Neuron (in vitro differentiated cells): ENCODE data around the gene ZCCHC9.
"Not testable (repeated sequence)": the region's sequence is repeated elsewhere in the genome, so short reads cannot be mapped to it uniquely, and the experiment has no call there.

Source experiments
- H2AFZ ChIP-seq: one replicate; pipeline ENCODE4 v1.6.1; 2013; ENCODE audit warnings: low read depth, mild to moderate bottlenecking, inconsistent platforms, low read length, moderate library complexity
- H3K27me3 ChIP-seq: one replicate; pipeline ENCODE4 v1.6.1; 2013; ENCODE audit warnings: low read length; ENCODE audit not compliant: insufficient read depth
- H3K36me3 ChIP-seq: one replicate; pipeline ENCODE4 v1.6.1; 2013; ENCODE audit warnings: low read length; ENCODE audit not compliant: insufficient read depth
- H3K4me1 ChIP-seq: one replicate; pipeline ENCODE4 v1.6.1; 2013; ENCODE audit warnings: low read length; ENCODE audit not compliant: insufficient read depth
- H3K4me3 ChIP-seq: 2 replicates; pipeline ENCODE4 v1.5.1; 2013; ENCODE audit warnings: mild to moderate bottlenecking, low read length, moderate library complexity
- H3K9me3 ChIP-seq: one replicate; pipeline ENCODE4 v1.6.1; 2013; ENCODE audit warnings: low read length

ZCCHC9 gene, protein sequence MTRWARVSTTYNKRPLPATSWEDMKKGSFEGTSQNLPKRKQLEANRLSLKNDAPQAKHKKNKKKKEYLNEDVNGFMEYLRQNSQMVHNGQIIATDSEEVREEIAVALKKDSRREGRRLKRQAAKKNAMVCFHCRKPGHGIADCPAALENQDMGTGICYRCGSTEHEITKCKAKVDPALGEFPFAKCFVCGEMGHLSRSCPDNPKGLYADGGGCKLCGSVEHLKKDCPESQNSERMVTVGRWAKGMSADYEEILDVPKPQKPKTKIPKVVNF

DNA sequence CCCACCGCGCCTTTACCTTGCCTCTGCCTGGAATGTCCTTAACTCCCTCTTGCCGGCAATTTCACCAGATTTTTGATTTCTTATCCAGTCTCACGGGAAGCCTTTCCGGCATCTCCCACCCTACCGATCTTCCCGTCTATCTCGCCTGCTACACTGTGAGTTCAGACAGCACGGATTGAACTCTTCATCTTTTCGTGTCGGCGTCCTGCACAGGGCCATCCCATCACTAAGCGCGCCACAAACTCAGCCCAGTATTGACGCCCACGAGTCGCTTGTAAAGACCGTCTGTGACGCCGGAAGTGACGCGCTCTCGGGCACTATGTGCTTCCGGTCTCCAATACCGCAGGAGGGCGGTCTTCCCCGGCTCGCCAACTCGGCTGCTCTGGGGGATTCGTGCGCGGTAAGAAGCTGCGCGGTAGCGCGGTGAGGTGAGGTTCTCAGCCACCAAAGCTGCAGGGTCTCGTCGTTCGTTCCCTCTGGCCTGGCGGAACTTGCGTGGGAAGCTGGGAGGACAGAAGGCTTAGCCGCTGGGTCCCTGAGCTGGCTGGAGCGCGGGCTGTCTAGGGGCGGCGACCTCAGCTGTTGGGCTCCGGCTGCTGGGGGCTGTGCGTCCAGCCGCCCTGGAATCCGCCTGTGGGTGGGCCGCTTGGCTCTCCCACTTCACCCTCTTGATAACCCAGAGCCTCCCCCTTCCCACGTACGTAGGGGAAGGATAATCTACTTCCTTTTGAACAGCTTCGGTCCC lies at the start of gene ZCCHC9:
ZCCHC9 (plus strand) TSS at position 317 of the 745 bp plus-strand sequence. CDS start 3,171 bp downstream, outside the sequence.
- H3K9me3 ChIP-seq, result no peaks in the 10 kb centered on the region
- H2AFZ ChIP-seq, result peak within 1 kb of the TSS; percentile 45
- peaks cover 13% of the 10 kb centered on the region for H3K4me1 ChIP-seq
- H3K36me3 ChIP-seq, result peaks cover 10% of the 10 kb centered on the region
- H3K4me3 ChIP-seq, result peak within 1 kb of the TSS; percentile 84
- no peaks in the 10 kb centered on the region for H3K27me3 ChIP-seq

DNA sequence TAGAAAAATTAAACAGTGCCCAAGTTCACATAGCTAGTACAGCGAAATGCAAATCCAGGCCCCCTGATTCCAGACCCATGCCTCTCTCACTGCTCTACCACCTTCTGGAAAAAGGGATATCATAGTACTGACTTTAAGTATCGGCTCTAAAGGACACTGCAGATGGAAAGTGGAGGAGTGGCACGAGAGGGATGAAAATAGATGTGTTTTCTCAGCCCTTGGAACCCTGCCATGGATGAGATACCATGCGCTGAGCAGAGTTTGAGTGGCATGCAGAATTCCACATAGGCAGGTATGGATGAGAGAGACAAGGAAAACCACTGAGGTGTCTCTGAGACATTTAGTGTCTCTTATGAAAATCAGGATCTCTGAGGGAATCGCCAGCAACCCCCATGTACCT lies 49.5 kb upstream of the ZCCHC9 start:
- H3K4me1 ChIP-seq, result no peaks in the 10 kb centered on the region
- no peak overlapping the region for H2AFZ ChIP-seq
- H3K4me3 ChIP-seq, result no peak overlapping the region
- no peaks in the 10 kb centered on the region for H3K27me3 ChIP-seq
- no peaks in the 10 kb centered on the region for H3K36me3 ChIP-seq
- peaks cover 4% of the 10 kb centered on the region for H3K9me3 ChIP-seq

DNA sequence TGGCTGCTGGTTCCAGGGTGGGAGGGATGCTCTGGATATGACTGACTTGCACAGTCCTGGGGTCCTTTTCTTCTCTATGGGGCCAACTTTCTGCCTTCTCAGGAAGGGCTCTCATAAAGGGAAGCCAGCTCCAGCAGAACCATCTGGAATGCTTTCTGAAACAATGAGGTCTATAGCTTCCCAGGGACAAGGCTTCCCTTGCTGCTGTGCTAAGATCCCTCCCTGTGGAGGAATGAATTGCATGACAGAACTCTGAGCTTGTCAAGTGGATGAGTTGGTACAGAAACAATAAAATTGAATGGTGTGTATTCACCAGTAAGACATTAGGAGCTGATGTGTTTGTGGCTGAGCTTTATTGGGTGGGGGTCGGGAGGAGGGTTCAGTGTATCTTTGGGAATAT lies 48.5 kb upstream of the ZCCHC9 start:
- Histone ChIP-seq H3K9me3 (peaks cover 4% of the 10 kb centered on the region), H3K36me3 (no peaks in the 10 kb centered on the region), H2AFZ (no peak overlapping the region), H3K27me3 (no peaks in the 10 kb centered on the region), H3K4me3 (no peak overlapping the region), H3K4me1 (no peaks in the 10 kb centered on the region)

DNA sequence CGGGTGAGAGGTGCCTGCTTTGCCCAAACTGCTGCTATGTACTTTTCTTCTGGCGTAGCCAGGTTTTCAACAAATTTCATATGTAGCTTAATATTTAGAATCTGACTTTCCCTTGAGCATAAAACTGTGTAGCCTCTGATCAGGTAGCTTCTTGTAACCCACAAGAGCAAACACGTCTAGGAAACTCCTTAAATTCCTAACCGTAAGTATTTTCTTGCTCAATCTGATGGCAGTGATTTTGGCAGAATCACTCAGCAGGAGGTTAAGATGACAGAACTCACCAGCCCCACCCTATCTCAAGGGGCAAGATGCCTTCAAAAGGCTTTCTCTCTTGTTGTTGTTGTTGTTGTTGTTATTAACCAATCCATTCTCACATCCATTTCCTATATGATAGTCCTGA lies 47.5 kb upstream of the ZCCHC9 start:
- H3K27me3 ChIP-seq, result no peaks in the 10 kb centered on the region
- H2AFZ ChIP-seq, result no peak overlapping the region
- no peaks in the 10 kb centered on the region for H3K36me3 ChIP-seq
- no peak overlapping the region for H3K4me3 ChIP-seq
- H3K9me3 ChIP-seq, result peaks cover 4% of the 10 kb centered on the region
- no peaks in the 10 kb centered on the region for H3K4me1 ChIP-seq

DNA sequence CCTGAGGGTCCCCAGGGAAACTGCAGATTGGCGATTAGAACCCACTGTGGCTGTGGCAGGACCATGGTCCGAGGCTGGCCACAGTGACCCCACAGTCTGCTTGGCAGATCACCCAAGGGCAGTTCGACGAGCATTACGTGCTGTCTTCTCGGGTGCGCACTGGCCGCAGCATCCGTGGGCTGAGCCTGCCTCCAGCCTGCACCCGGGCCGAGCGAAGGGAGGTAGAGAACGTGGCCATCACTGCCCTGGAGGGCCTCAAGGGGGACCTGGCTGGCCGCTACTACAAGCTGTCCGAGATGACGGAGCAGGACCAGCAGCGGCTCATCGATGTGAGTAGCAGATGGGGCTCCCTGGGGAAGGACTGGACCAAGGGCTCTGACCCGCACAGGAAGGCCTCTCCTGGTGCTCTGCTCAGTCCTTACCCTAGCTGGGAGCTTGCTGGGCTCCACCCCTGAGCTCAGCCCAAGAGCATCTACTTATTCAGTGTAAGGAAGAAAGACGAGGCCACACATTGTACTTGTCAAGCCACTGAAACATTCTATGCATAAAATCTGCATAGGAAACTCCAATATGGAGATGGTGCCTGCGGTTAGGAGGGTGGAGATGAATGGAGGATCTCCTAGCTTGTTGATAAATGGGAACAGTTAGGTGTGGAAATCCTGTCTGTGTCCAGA lies 46.4 kb upstream of the ZCCHC9 start:
- Histone ChIP-seq H3K9me3 (peaks cover 7% of the 10 kb centered on the region), H3K4me1 (no peaks in the 10 kb centered on the region), H3K27me3 (no peaks in the 10 kb centered on the region), H3K4me3 (no peak overlapping the region), H2AFZ (no peak overlapping the region), H3K36me3 (no peaks in the 10 kb centered on the region)

DNA sequence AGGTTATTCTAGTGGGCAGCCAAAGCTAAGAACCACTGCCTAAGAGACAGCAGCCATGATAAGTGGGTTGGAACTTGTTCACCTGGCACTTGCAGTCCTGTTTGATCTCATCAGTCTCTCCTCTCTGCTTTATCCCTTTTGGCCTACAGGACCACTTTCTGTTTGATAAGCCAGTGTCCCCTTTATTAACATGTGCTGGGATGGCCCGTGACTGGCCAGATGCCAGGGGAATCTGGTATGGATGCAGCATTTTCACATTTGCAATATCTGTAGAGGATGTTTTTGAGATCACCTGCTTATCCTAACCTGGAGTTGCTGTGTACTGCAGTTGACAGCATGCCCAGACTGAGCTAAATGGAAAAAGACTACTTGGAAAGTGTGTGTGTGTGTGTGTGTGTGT lies 44.6 kb upstream of the ZCCHC9 start:
- Histone ChIP-seq H3K9me3 (peaks cover 7% of the 10 kb centered on the region), H3K4me1 (no peaks in the 10 kb centered on the region), H2AFZ (no peak overlapping the region), H3K27me3 (no peaks in the 10 kb centered on the region), H3K36me3 (no peaks in the 10 kb centered on the region), H3K4me3 (no peak overlapping the region)

DNA sequence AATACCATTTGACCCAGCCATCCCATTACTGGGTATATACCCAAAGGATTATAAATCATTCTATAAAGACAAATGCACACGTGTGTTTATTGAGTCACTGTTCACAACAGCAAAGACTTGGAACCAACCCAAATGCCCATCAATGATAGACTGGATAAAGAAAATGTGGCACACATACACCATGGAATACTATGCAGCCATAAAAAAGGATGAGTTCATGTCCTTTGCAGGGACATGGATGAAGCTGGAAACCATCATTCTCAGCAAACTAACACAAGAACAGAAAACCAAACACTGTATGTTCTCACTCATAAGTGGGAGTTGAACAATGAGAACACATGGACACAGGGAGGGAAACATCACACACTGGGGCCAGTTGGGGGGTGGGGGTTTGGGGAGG lies 38.6 kb upstream of the ZCCHC9 start:
- not testable (repeated sequence) for H3K4me1 ChIP-seq, H3K4me3 ChIP-seq, H3K9me3 ChIP-seq, H3K27me3 ChIP-seq, H2AFZ ChIP-seq, H3K36me3 ChIP-seq

DNA sequence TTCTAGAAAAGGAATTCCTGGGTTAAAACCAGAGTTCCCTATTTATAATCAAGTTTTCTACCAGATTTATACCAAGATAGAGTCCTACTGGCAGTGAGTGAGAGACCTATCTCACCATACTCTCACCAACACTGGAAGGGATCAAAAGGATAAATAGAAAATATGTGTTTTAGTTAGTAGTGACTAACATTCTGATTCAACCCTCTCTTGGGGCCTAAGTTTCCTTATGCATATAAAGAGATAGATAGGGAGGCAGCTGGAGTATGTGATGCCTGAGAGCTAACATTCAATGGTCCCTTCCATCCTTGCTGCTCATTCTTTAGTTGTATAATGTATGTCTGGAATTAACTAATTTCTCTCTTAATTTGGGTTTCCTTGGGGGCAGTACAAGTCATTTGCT lies 36.3 kb upstream of the ZCCHC9 start:
- H3K4me1 ChIP-seq, result peaks cover 3% of the 10 kb centered on the region
- no peak overlapping the region for H3K4me3 ChIP-seq
- H2AFZ ChIP-seq, result no peak overlapping the region
- H3K9me3 ChIP-seq, result peaks cover 3% of the 10 kb centered on the region
- H3K36me3 ChIP-seq, result no peaks in the 10 kb centered on the region
- no peaks in the 10 kb centered on the region for H3K27me3 ChIP-seq

DNA sequence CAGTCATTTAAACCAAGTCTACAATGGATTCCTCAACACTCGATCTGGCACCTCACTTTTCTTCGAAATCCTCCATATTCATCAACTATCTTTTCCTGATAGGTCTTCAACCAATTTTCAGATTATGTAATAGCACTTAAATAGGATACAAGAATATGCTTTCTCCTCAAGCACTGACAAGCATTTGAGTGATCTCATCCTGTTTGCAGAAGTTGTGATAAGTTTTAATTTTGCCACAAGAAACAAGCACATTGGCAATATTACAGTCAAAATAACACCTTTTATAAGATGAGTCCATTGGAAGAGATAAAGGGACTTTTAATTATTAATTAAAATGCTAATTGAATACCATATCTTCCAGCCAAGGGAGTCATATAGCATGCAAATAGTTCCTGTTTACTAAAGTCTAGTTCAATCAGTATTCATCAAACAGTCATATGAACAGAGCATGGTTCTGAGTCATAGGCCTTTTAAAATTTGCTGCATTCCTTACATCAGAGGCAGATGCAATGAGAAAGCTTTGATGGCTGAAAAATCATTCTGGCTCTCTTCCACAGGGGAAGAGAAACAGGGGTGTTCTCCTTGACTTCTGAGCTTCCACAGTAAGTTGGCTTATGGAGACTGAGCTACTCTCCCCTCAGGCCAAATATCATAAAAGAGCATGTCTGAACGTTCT lies 32.7 kb upstream of the ZCCHC9 start:
- H3K4me3 ChIP-seq, result no peak overlapping the region

DNA sequence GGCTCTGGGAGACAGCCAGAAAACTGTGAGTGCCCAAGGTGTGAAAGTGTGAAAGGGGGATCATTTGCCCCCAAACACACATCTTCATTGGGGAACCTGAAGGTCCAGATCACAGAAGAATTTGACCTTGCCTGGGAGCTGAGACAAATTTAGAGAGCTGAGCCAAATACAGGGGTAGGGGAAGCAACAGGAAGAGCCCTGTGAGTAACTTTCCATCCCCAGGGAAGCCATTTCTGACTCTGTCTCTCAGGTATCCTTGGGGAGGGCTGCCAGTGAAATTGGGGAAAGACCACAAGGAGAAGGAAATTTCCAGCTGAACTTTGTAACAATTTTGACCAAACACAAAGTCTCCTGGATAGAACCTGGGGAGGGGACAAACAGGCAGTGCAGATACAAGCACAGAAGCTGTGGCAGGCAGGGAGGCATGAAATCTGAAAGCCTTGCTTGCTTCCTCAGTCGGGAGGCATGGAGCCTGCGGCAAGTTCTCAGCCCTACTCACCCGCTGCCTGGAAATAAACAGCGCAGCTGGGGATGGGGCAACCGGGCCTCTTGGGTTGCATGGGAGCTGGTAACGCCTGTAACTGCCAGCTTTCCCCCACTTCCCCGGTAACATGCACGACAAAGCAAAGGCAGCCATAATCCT lies 31.5 kb upstream of the ZCCHC9 start:
- Histone ChIP-seq H3K9me3 (peaks cover 2% of the 10 kb centered on the region), H3K4me3 (no peak overlapping the region), H3K36me3 (no peaks in the 10 kb centered on the region)

More for the DNA sequence above, 32.7 kb upstream of the ZCCHC9 start:
- H2AFZ ChIP-seq, result no peak overlapping the region
- no peaks in the 10 kb centered on the region for H3K27me3 ChIP-seq
- H3K9me3 ChIP-seq, result peaks cover 3% of the 10 kb centered on the region
- no peaks in the 10 kb centered on the region for H3K36me3 ChIP-seq
- peaks cover 3% of the 10 kb centered on the region for H3K4me1 ChIP-seq

DNA sequence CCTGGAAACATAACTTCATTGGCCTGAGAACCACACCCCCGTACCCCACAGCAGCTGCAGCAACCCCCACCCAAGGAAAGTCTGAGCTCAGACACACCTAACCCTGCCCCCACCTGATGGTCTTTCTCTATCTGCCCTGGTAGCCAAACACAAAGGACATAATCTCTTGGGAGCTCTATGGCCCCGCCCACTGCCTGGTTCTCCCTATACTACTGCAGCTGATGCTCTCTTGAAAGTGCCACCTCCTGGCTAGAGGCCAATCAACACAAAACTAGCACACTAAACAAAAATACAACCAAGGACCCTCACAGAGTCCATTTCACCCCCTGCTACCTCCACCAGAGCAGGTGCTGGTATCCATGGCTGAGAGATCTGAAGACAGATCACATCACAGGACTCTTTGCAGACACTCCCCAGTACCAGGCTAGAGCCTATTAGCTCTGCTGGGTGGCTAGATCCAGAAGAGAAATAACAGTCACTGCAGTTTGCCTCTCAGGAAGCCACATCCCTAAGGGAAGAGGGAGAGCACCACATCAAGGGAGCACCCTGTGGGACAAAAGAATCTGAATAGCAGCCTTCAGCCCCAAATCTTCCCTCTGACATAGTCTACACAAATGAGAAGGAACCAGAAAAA lies 30.9 kb upstream of the ZCCHC9 start:
- H2AFZ ChIP-seq, H3K36me3 ChIP-seq, H3K27me3 ChIP-seq, H3K9me3 ChIP-seq, H3K4me1 ChIP-seq, H3K4me3 ChIP-seq: not testable (repeated sequence)

More for the DNA sequence above, 31.5 kb upstream of the ZCCHC9 start:
- Histone ChIP-seq H2AFZ (no peak overlapping the region), H3K27me3 (no peaks in the 10 kb centered on the region), H3K4me1 (peaks cover 3% of the 10 kb centered on the region)

DNA sequence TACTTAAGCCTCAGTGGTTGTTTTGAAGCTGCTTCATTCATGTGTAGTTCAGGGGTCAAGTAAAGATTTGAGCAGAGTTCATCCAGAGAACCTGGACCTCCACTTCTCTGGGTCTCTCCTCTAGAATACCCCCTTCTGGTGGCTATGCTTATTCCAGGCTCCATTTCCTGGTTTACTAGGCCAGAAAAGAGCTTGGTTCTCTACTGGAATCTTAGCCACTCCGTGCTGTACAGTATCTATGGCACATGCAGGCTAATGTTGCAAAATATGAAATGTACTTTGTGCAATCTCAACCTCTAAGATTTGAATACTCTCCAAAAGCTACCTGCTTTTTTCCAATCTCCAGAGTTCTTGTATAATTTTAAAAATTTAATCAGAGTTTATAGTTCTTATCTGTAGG lies 17.4 kb upstream of the ZCCHC9 start:
- H3K27me3 ChIP-seq, result no peaks in the 10 kb centered on the region
- H3K9me3 ChIP-seq, result no peaks in the 10 kb centered on the region
- H3K4me1 ChIP-seq, result no peaks in the 10 kb centered on the region
- H3K4me3 ChIP-seq, result no peak overlapping the region
- H2AFZ ChIP-seq, result no peak overlapping the region
- H3K36me3 ChIP-seq, result no peaks in the 10 kb centered on the region
